Myocyte (in vitro differentiated cells): ENCODE measurements around the gene ABCA3. TPM values are rescaled to one million over a fixed set of nuclear protein-coding genes. Genes with fewer than 3 reads are reported as not detected.

Experiments
- DNase-seq: peaks from one replicate; pipeline ENCODE4 v3.0.0-alpha.2; 2012; ENCODE audit warnings: low read depth
- total RNA-seq: library from RNA; depleted of rRNA; stranded (reverse); fragments of >200 nt; gene quantifications from 2 replicates; pipeline ENCODE4 v1.2.3, GENCODE V29; 2014

The ABCA3 gene
- total RNA-seq, 1 donor from 2014 or later = 7.0 TPM

DNA sequence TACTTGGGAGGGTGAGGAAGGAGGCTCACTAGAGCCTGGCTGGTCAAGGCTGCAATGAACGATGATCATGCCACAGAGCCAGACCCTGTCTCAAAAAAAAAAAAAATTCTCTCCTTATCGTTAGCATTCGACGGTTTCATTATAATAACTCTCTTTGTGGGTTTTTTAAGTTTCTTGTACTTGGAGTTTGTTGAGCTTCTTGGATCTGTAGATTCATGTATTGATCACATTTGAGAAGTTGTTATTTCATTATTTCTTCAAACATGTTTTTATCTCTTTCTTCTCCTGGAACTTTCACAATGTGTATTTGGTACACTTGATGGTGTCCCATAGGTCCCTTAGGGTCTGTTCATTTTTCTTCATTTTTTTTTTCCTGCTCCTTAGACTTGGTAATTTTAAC lies 16.8 kb upstream of the ABCA3 start:
- DNase-seq = no peak

DNA sequence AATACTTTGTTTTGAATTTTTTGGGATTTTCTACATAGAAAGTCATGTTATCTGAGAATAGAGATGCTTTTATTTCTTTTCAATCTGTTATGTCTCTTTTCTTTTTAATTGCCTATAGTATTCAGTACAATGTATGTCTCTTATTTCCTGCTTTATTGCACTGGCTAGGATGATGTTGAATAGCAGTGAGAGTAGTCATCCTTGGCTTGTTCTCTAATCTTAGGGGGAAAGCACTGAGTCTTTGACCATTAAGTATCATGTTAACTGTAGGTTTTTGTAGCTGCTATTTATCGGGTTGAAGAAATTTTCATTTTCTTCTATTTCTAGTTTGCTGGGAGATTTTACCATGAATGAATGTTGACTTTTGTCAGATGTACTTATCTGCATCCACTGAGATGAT lies 10.0 kb upstream of the ABCA3 start:
- DNase-seq = no peak

DNA sequence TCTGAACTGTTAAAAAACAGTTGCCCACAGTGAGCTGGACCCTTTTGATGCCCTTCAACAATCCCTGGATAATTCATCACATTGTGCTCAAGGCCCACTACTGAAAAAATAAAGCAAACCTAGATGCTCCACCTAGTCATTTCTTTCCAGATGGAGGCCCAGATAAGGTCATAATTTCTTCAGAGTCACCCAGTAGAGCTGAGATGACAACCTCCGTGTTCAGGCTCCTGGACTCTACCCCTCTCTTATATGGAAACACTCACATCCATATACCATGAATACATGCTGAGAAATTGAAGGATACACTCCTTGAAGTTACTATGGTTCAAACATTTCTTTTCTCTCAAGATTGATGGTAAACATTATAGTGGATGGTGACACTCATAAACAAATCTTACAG lies 2.7 kb upstream of the ABCA3 start:
- DNase-seq = no peak

DNA sequence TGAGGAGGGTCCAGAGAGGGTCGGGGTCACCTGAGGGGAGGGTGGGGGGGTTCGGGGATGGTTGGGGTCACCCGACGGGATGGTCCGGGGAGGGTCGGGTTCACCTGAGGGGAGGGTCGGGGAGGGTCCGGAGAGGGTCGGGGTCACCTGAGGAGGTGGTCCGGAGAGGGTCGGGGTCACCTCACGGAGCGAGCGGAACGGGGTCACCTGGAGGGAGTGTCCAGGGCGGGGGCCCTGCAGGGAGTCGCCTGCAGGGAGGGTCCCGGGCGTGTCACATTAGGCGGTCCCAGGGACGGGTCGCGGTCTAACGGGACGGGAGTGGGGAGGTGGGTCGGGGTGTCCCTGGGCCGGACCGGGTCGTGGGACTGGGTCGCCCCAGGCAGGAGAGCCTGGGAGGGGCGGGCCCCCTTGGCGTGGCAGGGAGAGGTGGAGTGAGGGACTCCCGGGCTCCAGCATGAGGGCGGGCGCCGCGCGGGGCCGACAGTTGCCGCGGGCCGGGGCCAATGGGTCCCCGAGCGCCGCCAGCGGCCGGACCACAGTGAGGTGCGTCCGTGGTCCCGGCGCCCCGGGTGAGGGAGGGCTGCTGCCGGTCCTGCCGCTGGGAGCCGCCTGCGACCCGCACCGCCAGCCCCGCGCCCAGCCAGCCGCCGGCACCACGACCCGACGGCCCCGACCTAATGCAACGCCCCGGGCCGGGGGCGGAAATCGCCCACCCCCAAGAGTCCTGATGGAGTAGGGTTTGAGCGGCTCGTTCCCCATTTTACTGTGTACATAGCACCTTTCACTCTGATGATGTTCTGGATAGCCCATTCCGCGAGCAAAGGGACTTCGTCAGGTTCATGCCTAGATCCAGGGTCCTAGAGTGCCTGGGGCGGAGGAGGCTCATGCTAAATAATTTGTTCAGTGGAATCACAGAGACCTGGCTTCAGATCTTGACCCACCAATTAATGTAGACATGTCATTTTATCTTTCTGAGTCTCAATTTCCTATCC lies 1.2 kb upstream of the ABCA3 start:
- no peak for DNase-seq

DNA sequence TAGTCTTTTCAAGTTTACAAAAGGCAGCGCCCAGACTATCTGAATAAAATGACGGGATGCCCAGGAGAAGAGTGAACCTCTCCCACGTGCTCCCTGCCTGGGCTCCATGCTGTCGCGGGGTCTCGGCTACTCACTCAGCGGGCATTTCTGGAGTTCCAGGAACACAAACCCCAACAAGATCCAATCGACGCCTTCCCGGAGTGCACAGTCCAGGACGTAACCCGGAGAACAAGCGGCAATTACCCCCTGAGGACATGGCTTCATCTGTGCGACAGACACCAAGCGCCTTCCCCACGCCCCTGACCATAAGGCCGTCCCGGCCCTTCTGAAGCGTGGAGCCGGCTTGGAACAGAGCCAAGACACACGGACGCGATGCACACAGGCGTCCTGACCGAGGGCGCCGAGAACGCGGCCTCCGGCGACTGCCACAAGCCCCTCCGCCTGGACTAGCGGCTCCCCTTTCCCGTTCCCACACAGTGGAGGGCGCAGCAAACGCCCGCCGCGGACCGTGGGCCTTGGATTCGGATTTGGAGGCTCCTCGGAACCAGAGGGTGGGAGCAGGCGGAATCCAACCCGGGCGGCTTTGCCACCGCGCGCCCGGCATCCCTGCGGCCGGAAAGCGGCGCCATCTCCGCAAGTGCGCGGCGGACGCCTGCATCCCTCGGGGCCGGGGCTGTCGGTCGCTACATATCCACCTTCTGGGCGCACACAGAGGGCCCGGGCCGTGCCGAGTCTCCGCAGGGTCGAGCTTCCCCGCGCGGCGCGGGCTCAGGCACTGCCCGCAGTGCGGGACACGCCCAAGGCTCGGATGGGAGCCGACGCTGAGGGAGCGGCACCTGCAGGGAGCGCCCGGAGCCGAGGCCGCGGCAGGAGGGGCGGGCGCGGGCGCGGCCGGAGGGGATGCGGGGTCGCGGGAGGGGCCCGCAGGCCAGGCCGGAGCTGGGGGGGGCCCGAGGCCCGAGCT lies 725 bp downstream of the ABCA3 start:
- peak; percentile 48 for DNase-seq

DNA sequence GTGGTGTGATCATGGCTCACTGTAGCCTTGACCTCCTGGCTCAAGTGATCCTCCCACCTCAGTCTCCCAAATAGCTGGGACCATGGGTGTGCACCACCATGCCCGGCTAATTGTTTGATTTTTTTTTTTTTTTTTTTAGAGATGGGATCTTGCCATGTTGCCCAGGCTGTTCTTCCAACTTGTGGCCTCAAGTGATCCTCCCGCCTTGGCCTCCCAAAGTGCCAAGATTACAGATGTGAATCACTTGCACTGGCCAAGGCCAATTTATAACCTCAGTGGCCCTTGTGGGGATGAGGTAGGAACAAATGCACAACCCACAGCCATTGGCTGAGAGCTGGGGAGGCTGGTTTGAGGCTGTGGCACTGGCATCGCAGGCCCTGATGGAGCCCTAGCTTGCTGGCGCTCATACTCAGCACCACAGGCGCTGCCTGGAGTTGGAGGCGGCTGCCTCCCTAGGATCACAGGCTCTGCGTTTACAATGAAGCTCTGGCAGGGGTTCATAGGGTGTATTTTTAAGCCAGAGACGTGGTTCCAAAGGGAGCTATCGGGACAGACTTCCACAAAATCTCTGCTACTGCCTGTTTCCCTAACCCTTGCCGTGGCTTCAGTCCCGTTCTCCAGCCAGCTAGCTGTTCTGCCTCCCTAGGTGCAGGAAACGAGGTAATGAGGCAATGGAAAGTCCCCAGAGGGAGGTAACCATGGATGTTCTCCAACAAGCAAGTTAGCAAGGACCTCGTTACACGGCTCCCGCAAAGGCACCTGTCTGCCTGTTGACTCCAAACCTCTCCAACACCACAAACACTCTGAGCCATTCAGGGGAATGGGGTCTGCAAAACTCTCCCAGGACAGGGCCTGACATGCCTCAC lies 2.9 kb downstream of the ABCA3 start:
- no peak for DNase-seq

DNA sequence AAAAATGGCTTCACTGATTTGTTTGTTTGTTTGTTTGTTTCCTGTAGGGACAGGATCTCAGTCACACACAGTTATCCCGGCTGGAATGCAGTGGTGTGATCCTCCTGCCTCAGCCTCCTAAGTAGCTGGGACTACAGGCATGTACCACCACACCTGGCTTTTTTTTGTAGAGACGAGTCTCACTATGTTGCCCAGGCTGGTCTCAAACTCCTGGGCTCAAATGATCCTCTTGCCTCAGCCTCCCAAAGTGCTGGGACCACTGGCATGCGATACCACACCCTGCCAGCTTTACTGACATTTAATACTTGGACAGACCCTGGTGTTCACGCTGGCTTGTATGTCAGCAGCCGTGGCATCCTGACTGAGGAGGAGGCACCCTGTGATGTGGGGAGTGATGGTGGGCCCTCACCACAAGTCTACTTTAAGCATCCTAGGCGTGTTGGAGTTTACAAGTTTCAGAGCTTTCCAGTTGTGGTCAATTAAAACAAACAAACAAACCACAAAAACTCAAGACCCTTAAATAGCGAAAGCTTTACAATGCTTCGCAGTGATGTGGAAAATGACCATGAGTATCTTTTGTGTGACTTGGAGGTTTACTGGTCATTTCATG lies 5.1 kb downstream of the ABCA3 start:
- DNase-seq = peak; percentile 60

DNA sequence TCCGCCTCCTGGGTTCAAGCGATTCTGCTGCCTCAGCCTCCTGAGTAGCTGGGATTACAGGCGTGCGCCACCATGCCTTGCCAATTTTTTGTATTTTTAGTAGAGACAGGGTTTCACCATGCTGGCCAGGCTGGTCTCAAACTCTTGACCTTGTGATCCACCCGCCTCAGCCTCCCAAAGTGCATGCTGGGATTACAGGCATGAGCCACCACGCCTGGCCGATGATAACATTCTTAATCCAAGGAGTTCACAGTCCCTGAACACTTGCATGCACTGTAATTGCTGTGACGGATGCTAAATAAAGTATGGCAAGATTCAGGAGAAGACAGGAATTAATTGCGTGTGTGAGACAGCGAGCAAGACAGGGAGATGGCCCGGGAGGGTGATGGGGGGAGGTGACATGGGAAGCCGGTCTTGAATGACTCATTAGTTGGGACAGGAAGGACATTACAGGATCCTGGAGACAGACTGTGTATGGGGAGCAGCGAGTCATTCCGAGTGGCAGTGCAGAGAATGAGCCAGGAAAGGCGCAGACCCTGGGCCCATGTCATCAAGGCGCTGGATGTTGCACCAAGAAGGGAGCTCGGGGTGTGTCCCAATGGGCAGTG lies 6.7 kb downstream of the ABCA3 start:
- DNase-seq = no peak

DNA sequence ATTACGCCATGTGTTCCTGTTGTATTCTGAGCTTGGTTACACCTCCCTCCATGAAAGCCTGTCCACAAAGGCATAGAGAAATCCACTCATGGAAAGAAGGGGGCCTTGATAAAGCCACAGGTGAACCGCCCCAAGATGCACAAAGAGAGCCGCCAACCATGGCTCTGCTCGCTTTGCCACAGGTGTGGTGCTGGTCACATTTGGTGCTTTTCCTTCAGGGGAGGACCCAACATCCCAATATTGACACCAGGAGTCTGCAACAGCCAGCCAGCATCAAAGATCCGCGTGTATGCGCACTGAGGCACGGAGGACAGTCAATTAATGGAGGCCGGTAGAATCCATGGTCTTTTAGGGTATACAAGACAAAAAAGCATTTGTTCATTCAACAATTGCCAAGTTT lies 7.3 kb downstream of the ABCA3 start:
- DNase-seq = no peak

DNA sequence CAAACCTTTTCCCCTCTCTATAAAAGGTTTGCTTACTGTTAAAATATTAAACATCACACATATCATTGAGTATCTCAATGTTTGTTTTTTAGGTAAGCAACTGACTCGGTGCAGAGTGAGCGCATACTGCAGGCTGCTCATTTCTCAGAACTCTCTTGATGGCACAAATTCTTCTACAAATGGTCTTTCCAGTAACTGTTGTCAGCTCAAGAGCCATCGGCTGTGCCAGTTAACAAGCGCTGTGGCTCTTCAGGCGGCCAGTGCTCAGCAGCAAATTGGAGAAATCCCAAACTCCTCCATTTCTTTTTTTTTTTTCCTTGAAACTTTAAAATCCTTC lies 8.6 kb downstream of the ABCA3 start:
- DNase-seq = no peak

DNA sequence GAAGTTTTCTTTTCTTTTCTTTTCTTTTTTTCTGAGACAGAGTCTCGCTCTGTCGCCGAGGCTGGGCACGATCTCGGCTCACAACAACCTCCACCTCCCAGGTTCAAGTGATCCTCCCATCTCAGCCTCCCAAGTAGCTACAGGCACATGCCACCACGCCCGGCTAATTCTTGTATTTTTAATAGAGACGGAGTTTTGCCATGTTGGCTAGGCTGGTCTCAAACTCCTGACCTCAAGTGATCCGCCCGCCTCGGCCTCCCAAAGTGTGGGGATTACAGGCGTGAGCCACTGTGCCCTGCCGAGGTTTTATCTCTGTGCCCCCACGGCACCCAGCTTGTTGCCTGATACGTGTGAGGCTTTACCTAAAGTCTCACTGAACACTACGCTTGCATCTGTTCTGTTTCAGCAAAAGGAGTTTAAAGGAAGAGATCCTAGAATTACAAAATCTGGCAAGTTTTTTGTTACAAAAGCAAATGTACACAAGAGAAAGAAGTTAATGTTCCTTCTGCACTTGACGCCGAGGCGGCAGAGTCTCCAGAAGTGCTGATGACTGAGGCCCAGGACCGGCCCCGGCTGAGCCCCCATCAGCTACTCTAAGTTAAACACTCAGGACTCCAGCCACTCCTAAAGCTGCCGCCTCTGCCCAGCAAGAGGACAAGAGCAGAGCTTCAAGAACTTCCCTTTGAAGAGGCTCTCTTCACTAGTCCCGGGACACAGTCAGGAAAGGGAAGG lies 9.2 kb downstream of the ABCA3 start:
- no peak for DNase-seq

DNA sequence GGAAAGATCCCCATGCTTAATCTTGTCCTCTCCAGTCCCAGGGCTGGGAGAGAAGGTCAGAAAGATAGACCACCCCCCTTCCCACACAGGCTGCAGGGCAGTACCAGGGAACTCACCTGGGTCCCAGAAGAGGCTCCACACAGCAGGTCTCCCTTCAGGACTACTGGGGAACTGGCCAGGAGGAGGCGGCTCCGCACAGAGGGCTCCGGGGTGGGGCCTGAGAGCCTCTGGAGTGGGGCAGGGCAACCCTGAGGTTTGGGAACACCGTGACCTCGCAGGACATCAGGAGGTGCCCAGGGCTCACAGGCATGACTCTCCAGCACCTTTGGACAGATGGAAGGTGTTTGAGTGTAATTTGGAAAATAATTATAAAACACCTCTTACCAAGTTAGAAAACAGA lies 11.0 kb downstream of the ABCA3 start:
- no peak for DNase-seq

DNA sequence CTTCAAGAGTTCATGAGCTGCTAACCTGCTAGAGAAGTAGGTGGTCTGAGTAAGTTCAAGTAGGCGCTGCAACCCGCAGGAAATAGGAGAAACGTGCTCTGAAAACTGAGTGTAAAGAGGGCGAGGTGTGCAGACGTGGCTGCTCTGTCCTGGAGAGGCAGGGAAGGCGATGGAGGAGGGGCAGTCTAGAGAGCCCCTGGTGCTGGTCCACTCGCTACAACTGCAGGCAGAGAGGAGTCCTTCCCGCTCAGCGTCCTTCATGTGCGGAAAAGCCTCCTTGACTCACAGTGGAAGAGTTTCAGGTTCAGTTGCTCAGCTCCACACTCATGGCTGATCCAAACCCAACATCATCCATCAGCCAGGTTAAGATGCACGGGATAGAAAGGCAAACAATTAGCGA lies 12.1 kb downstream of the ABCA3 start:
- DNase-seq = no peak

DNA sequence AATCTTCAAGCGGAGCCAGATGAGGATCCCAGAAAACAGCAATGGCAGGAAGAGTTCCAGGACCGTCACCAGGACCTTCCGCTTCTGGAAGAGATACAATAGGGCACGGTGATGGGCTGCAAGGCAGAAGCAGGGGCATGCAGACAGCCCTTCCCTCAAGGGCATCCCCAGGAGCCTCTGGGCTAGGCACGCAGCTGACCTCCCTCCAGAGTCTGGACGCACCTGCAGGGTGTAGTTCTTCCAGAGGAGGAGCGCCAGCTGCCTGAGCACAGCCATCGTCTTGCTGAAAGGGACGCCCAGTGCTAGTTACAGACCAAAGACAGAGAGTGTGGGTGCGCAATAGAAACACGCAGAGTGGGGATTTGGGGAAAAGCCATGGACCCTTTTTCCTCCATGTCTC lies 14.3 kb downstream of the ABCA3 start:
- DNase-seq = no peak

DNA sequence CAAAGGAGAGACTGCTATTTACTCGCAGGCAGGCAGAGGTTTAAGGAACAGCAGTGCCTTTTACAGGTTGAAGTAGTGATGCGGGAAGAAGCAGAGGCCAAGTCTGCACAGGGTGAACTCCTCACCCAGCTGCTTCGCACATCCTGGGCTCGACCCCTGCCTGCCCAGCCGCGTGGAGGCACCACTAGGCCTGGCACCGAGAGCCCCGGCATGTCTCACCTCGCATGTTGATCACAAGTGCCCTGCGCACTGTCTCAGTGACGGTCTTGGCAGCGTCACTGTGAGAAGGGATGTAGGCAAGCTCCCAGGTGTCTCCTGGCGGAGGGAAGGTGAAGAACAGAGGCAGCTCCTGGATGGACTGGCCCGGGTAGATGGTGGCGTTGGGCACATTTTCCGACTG lies 14.7 kb downstream of the ABCA3 start:
- no peak for DNase-seq

DNA sequence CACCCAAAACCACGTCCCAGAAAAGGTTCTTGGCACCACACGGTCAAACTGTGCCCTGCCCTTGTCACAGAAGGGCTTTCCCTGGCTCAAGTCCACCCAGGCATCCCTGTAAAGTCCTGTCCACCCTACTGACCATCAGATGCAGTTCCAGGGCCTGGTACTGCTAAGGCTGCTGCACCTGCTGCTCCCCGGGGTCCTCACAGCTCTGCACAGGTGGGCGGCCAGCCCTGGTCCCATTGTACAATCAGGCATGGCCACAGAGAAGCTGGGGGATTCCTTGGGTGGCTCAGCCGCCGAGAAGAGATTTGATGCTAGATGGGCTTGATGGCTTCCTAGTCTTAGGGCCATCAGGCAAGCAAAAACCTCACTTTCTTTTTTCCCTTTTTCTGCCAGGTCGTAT lies 15.3 kb downstream of the ABCA3 start:
- DNase-seq = no peak

DNA sequence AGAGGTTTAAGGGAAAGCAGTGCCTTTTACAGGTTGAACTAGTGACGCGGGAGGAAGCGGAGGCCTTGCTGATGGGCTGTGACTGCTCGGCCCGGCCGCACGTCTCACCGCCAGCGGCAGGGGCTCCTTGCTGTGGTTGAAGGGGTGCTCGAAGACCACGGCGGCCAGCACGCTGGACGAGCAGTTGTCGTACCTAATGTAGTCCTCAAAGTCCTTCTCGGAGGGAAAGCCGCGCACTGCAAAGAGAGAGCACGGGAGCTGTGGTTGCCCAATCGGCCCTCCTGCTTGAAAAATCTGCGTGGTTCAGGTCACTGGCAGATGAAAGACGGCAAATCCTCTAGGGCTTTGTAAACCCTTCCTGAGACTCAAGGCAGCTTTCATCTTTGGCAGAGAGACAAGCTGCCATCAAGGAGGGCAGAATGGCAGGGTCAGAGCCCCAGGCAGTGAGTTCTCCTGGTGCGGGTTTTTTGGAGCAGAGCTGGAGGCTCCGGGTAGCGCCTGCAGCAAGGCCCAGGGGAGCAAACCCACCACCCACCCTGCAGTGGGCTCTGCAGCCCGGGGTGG lies 16.1 kb downstream of the ABCA3 start:
- no peak for DNase-seq

DNA sequence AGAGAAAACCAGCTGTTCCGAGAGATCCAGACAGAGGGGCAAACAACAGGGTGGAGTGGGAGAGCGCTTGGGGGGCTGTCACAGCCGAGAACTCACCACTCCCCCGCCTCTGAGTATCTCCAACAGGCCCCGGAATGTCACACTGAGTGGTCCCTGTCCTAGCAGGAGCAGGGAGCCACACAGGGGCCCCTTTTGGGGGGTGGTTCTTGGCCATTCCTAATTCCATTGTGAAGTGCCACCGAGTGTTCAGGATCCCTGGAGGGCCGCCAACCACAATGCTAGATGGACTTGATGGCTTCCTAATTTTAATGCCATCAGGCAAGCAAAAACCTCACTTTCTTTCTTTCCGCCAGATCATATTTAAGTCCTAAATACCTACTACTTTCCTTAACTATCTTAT lies 16.8 kb downstream of the ABCA3 start:
- DNase-seq = no peak

DNA sequence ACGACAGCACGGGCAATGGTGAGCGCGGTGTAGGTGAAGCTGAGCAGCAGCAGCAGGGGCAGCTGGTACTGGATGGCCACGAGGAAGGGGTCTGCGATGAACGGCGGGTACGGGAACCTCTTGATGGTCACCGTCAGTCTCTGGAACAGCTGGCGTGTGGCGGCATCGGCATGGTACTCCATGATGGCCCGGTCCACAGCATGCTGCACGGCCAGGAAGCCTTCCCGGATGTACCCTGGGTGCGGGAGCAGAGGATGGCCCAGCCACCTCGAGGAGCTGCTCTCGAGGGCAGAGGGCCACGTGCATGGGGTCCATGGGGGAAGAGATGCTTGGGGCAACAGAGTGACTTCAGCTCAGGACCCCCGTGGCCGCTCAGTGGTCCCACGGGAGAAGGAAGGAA lies 20.9 kb downstream of the ABCA3 start:
- DNase-seq = no peak
